HCT116 (cell line): ENCODE measurements around the gene C9orf50. TPM values are rescaled to one million over a fixed set of nuclear protein-coding genes. Genes with fewer than 3 reads are reported as not detected.

ENCODE experiments used
- ATAC-seq: fragments of 200-7000 bp; cut with Tn5 transposase; 2 replicates; pipeline ENCODE4 v1.9.1; 2020; ENCODE audit warnings: mild to moderate bottlenecking, moderate library complexity
- BruUV-seq: library from RNA; stranded (reverse); fragments of 400-500 nt; replicated peaks from 2 replicates; lab custom pipeline; 2021; lab: Mats Ljungman, UMichigan
- CTCF ChIA-PET: fragments of 300-600 bp; sonication (Branson Sonifier 250); formaldehyde crosslinking; loops from one replicate; lab custom pipeline; 2021; ENCODE audit warnings: antibody characterized with exemption; lab: Charles Lee
- POLR2A ChIA-PET: fragments of 300-600, 350-600 bp; sonication (Branson Sonifier 250); formaldehyde crosslinking; loops from one replicate; lab custom pipeline; 2021; ENCODE audit warnings: antibody characterized with exemption; lab: Charles Lee
- RAD21 ChIA-PET, 2 experiments: fragments of 300-600 bp; sonication (Branson Sonifier 250); formaldehyde crosslinking; loops; one replicate each; lab custom pipeline; 2023; ENCODE audit warnings: low total read pairs in 2 of 2; ENCODE audit not compliant: uncharacterized antibody in 2 of 2, unreplicated experiment in 2 of 2, low non-redundant PET in 1 of 2; lab: Charles Lee
- DNase-seq: peaks from one replicate; pipeline ENCODE4 v3.0.0-alpha.2; 2010; ENCODE audit warnings: low read depth, low spot score
- H2AFZ ChIP-seq: fragments of 200-600 bp; shearing (Covaris generic), sonication (generic); 2 replicates; pipeline ENCODE4 v1.6.1; 2017; ENCODE audit warnings: low read depth, mixed run types, mixed read lengths, antibody characterized with exemption, low read length; ENCODE audit not compliant: poor library complexity, severe bottlenecking
- H3K27ac ChIP-seq: 2 replicates; pipeline ENCODE4 v1.5.1; 2012; ENCODE audit warnings: low read depth, low read length
- H3K27me3 ChIP-seq: fragments of 200-600 bp; sonication (generic); 2 replicates; pipeline ENCODE4 v1.6.1; 2016; ENCODE audit warnings: mixed run types, low read length, mixed read lengths; ENCODE audit not compliant: insufficient read depth
- H3K36me3 ChIP-seq, 2 experiments: fragments of 200-500 bp in 1 of 2; fragments of 200-600 bp in 1 of 2; sonication (Bioruptor generic) in 1 of 2; sonication (generic) in 1 of 2; 2 replicates each; pipeline versions ENCODE4 v1.5.1 to v1.6.1; 2014 to 2016; ENCODE audit warnings: low read length in 2 of 2, inconsistent platforms in 1 of 2, mixed read lengths in 1 of 2, mixed run types in 1 of 2; ENCODE audit not compliant: insufficient read depth in 2 of 2, control insufficient read depth in 1 of 2
- H3K4me1 ChIP-seq, 2 experiments: fragments of 200-600 bp in 1 of 2; sonication (generic) in 1 of 2; 2 replicates each; pipeline versions ENCODE4 v1.5.1 to v1.6.1; 2012 to 2017; ENCODE audit warnings: low read length in 2 of 2, inconsistent platforms in 1 of 2, mild to moderate bottlenecking in 1 of 2, mixed read lengths in 1 of 2, mixed run types in 1 of 2, moderate library complexity in 1 of 2; ENCODE audit not compliant: insufficient read depth in 2 of 2, control insufficient read depth in 1 of 2
- H3K4me2 ChIP-seq: fragments of 200-600 bp; sonication (generic); 2 replicates; pipeline ENCODE4 v1.6.1; 2017; ENCODE audit warnings: mixed run types, low read length, mixed read lengths
- H3K4me3 ChIP-seq, 2 experiments: fragments of 200-600 bp in 1 of 2; sonication (generic) in 1 of 2; replicated peaks in 1 of 2; 2 replicates each; pipeline ENCODE4 v1.5.1; 2011 to 2016; ENCODE audit warnings: low read length in 2 of 2, control low read depth in 1 of 2, low read depth in 1 of 2, mild to moderate bottlenecking in 1 of 2, mixed read lengths in 1 of 2, mixed run types in 1 of 2
- H3K79me2 ChIP-seq: fragments of 200-600 bp; sonication (generic); 2 replicates; pipeline ENCODE4 v1.6.1; 2017; ENCODE audit warnings: mild to moderate bottlenecking, mixed run types, low read length, moderate library complexity, mixed read lengths; ENCODE audit not compliant: insufficient read depth
- H3K9ac ChIP-seq: fragments of 200-600 bp; sonication (generic); 2 replicates; pipeline ENCODE4 v1.6.1; 2016; ENCODE audit warnings: low read length, mixed read lengths
- H3K9me2 ChIP-seq: fragments of 200-600 bp; sonication (generic), shearing (Covaris generic); 2 replicates; pipeline ENCODE4 v1.6.1; 2017; ENCODE audit warnings: mixed run types, mild to moderate bottlenecking, moderate library complexity; ENCODE audit not compliant: insufficient read depth
- H3K9me3 ChIP-seq, 2 experiments: fragments of 200-500 bp in 1 of 2; fragments of 200-600 bp in 1 of 2; sonication (Bioruptor generic) in 1 of 2; sonication (generic) in 1 of 2; 2 replicates each; pipeline ENCODE4 v1.6.1; 2014 to 2017; ENCODE audit warnings: low read length in 2 of 2, mixed read lengths in 2 of 2, inconsistent platforms in 1 of 2, low read depth in 1 of 2, mild to moderate bottlenecking in 1 of 2, mixed run types in 1 of 2, moderate library complexity in 1 of 2; ENCODE audit not compliant: control insufficient read depth in 1 of 2, insufficient read depth in 1 of 2
- H4K20me1 ChIP-seq: fragments of 200-600 bp; sonication (generic), shearing (Covaris generic); 2 replicates; pipeline ENCODE4 v1.6.1; 2017; ENCODE audit warnings: mixed run types, mild to moderate bottlenecking, moderate library complexity; ENCODE audit not compliant: insufficient read depth
- CEBPB ChIP-seq: IDR thresholded peaks from 2 replicates; pipeline ENCODE4 v1.6.1; 2012; ENCODE audit warnings: low read depth
- CTCF ChIP-seq, 3 experiments: fragments of 200-600 bp in 1 of 3; sonication (generic) in 1 of 3; IDR thresholded peaks in 2 of 3; conservative IDR thresholded peaks in 1 of 3; 2 replicates each; pipeline ENCODE4 v1.5.1; 2012 to 2017; ENCODE audit warnings: low read depth in 2 of 3, low read length in 2 of 3, antibody characterized with exemption in 1 of 3, borderline replicate concordance in 1 of 3, control low read depth in 1 of 3, mild to moderate bottlenecking in 1 of 3, mixed read lengths in 1 of 3, mixed run types in 1 of 3, moderate library complexity in 1 of 3; ENCODE audit not compliant: insufficient read depth in 1 of 3
- ELF1 ChIP-seq: IDR thresholded peaks from 2 replicates; pipeline ENCODE4 v1.6.1; 2012; ENCODE audit warnings: low read depth, borderline replicate concordance
- EZH2 ChIP-seq: fragments of 200-600 bp; sonication (generic); IDR thresholded peaks from 2 replicates; pipeline ENCODE4 v1.6.1; 2017; ENCODE audit warnings: antibody characterized with exemption, mixed run types
- EZH2phosphoT487 ChIP-seq: fragments of 200-600 bp; IDR thresholded peaks from 2 replicates; pipeline ENCODE4 v1.6.1; 2018; ENCODE audit warnings: antibody characterized with exemption, borderline replicate concordance
- FOSL1 ChIP-seq: IDR thresholded peaks from 2 replicates; pipeline ENCODE4 v1.6.1; 2012; ENCODE audit warnings: low read depth
- JUND ChIP-seq: IDR thresholded peaks from 2 replicates; pipeline ENCODE4 v1.6.1; 2012
- MAX ChIP-seq: IDR thresholded peaks from 2 replicates; pipeline ENCODE4 v1.6.1; 2012
- POLR2A ChIP-seq: IDR thresholded peaks from 2 replicates; pipeline ENCODE4 v1.7.0; 2011; ENCODE audit warnings: borderline replicate concordance; ENCODE audit not compliant: insufficient read depth, insufficient read length; ENCODE audit errors: extremely low read depth
- POLR2AphosphoS5 ChIP-seq: IDR thresholded peaks from 2 replicates; pipeline ENCODE4 v1.6.1; 2011; ENCODE audit warnings: mild to moderate bottlenecking, low read depth, low read length, moderate library complexity
- RAD21 ChIP-seq: IDR thresholded peaks from 2 replicates; pipeline ENCODE4 v1.6.1; 2012; ENCODE audit warnings: low read depth, mild to moderate bottlenecking
- SP1 ChIP-seq: IDR thresholded peaks from 2 replicates; pipeline ENCODE4 v1.6.1; 2012; ENCODE audit warnings: low read depth
- SRF ChIP-seq: IDR thresholded peaks from 2 replicates; pipeline ENCODE4 v1.6.1; 2012; ENCODE audit warnings: low read depth
- YY1 ChIP-seq: IDR thresholded peaks from 2 replicates; pipeline ENCODE4 v1.6.1; 2011; ENCODE audit warnings: low read length, low read depth, moderate library complexity, mild to moderate bottlenecking; ENCODE audit not compliant: insufficient replicate concordance; ENCODE audit errors: extremely low read depth
- intact Hi-C: fragments of 100-400 bp; cut with micrococcal nuclease; formaldehyde crosslinking; loops from 2 replicates; pipeline ENCODE4 v1.10.0; 2022
- total RNA-seq: library from RNA; stranded (reverse); gene quantifications from one replicate; pipeline ENCODE4 v1.2.1, GENCODE V29; 2021; ENCODE audit not compliant: unreplicated experiment
- TF ChIP-seq, protein P1 (sequence below): IDR thresholded peaks from 2 replicates; pipeline ENCODE4 v1.6.1; 2011; ENCODE audit warnings: mild to moderate bottlenecking, low read length, moderate library complexity; ENCODE audit not compliant: insufficient replicate concordance; ENCODE audit errors: extremely low read depth
- TF ChIP-seq, protein P2 (sequence below): IDR thresholded peaks from 2 replicates; pipeline ENCODE4 v1.6.1; 2012; ENCODE audit warnings: low read depth
- TF ChIP-seq, protein P3 (sequence below): IDR thresholded peaks from 2 replicates; pipeline ENCODE4 v1.6.1; 2012

C9orf50 gene
- total RNA-seq, 1 experiment from 2014 or later = not detected

- peaks cover 65 to 89% of the 10 kb centered on the region in 2 experiments for H3K4me1 ChIP-seq
- no TSS peak for BruUV-seq
- H3K4me3 ChIP-seq = no peak overlapping the region
- H3K79me2 ChIP-seq = no peaks in the 10 kb centered on the region
- H3K9me2 ChIP-seq = no peaks in the 10 kb centered on the region
- no peak for TF ChIP-seq SP1
- TF ChIP-seq, protein P1, sequence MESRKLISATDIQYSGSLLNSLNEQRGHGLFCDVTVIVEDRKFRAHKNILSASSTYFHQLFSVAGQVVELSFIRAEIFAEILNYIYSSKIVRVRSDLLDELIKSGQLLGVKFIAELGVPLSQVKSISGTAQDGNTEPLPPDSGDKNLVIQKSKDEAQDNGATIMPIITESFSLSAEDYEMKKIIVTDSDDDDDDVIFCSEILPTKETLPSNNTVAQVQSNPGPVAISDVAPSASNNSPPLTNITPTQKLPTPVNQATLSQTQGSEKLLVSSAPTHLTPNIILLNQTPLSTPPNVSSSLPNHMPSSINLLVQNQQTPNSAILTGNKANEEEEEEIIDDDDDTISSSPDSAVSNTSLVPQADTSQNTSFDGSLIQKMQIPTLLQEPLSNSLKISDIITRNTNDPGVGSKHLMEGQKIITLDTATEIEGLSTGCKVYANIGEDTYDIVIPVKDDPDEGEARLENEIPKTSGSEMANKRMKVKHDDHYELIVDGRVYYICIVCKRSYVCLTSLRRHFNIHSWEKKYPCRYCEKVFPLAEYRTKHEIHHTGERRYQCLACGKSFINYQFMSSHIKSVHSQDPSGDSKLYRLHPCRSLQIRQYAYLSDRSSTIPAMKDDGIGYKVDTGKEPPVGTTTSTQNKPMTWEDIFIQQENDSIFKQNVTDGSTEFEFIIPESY = no peak
- no peak for TF ChIP-seq SRF
- TF ChIP-seq, protein P2, sequence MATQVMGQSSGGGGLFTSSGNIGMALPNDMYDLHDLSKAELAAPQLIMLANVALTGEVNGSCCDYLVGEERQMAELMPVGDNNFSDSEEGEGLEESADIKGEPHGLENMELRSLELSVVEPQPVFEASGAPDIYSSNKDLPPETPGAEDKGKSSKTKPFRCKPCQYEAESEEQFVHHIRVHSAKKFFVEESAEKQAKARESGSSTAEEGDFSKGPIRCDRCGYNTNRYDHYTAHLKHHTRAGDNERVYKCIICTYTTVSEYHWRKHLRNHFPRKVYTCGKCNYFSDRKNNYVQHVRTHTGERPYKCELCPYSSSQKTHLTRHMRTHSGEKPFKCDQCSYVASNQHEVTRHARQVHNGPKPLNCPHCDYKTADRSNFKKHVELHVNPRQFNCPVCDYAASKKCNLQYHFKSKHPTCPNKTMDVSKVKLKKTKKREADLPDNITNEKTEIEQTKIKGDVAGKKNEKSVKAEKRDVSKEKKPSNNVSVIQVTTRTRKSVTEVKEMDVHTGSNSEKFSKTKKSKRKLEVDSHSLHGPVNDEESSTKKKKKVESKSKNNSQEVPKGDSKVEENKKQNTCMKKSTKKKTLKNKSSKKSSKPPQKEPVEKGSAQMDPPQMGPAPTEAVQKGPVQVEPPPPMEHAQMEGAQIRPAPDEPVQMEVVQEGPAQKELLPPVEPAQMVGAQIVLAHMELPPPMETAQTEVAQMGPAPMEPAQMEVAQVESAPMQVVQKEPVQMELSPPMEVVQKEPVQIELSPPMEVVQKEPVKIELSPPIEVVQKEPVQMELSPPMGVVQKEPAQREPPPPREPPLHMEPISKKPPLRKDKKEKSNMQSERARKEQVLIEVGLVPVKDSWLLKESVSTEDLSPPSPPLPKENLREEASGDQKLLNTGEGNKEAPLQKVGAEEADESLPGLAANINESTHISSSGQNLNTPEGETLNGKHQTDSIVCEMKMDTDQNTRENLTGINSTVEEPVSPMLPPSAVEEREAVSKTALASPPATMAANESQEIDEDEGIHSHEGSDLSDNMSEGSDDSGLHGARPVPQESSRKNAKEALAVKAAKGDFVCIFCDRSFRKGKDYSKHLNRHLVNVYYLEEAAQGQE = no peak
- TF ChIP-seq MAX = no peak
- TF ChIP-seq ELF1 = no peak
- no peak for TF ChIP-seq POLR2A
- no peak for TF ChIP-seq POLR2AphosphoS5
- TF ChIP-seq CEBPB = no peak
- TF ChIP-seq, protein P3, sequence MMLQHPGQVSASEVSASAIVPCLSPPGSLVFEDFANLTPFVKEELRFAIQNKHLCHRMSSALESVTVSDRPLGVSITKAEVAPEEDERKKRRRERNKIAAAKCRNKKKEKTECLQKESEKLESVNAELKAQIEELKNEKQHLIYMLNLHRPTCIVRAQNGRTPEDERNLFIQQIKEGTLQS = no peak
- TF ChIP-seq FOSL1 = no peak
- TF ChIP-seq RAD21 = no peak
- no peak for TF ChIP-seq YY1
- no peak for TF ChIP-seq CTCF (IDR thresholded peaks at IDR 0.05 in 2 of 3, conservative IDR thresholded peaks at IDR 0.05 in 1 of 3; ENCODE audit: borderline replicate concordance in 1 of 3, insufficient read depth in 1 of 3, low read depth in 2 of 3, low read length in 2 of 3)
- no peak for TF ChIP-seq EZH2
- TF ChIP-seq EZH2phosphoT487 = no peak
- no peak for TF ChIP-seq JUND
- H3K4me2 ChIP-seq = peak overlapping the region; percentile 95
- no peak overlapping the region for H2AFZ ChIP-seq
- intact Hi-C loops = no loop called here
- H3K9ac ChIP-seq = peak overlapping the region; percentile 83; the same call in 1 of the 2 replicates
- no peaks in the 10 kb centered on the region for H3K27me3 ChIP-seq
- H3K27ac ChIP-seq = peak overlapping the region; percentile 98
- no peak for DNase-seq
- CTCF ChIA-PET = no interaction called here
- no peaks in the 10 kb centered on the region for H3K9me3 ChIP-seq
- POLR2A ChIA-PET = no interaction called here
- RAD21 ChIA-PET = no interaction called here
- H4K20me1 ChIP-seq = no peaks in the 10 kb centered on the region
- ATAC-seq = no peak
- H3K36me3 ChIP-seq = no peaks in the 10 kb centered on the region
Observed at GRCh38 chr9:129594632-129595031, 26.3 kb downstream of the C9orf50 start.
